Peyer's patch (tissue), 4 donors: Measurements from ENCODE around the gene PLEKHM3.

Experiments used
- POLR2A ChIP-seq, 2 donors: fragments of 450-650 bp; IDR thresholded peaks; one replicate each; pipeline ENCODE4 v1.5.1; 2017; ENCODE audit warnings: antibody characterized with exemption in 2 of 2, mild to moderate bottlenecking in 2 of 2, moderate library complexity in 2 of 2
- TF ChIP-seq, protein P1 (sequence below), 6 experiments: fragments of 450-650 bp in 4 of 6; fragments of 200-600 bp in 2 of 6; sonication (generic) in 1 of 6; IDR thresholded peaks; one replicate each; pipeline ENCODE4 v1.5.1; 2017 to 2019; ENCODE audit warnings: antibody characterized with exemption in 6 of 6, mild to moderate bottlenecking in 3 of 6, moderate library complexity in 1 of 6

DNA sequence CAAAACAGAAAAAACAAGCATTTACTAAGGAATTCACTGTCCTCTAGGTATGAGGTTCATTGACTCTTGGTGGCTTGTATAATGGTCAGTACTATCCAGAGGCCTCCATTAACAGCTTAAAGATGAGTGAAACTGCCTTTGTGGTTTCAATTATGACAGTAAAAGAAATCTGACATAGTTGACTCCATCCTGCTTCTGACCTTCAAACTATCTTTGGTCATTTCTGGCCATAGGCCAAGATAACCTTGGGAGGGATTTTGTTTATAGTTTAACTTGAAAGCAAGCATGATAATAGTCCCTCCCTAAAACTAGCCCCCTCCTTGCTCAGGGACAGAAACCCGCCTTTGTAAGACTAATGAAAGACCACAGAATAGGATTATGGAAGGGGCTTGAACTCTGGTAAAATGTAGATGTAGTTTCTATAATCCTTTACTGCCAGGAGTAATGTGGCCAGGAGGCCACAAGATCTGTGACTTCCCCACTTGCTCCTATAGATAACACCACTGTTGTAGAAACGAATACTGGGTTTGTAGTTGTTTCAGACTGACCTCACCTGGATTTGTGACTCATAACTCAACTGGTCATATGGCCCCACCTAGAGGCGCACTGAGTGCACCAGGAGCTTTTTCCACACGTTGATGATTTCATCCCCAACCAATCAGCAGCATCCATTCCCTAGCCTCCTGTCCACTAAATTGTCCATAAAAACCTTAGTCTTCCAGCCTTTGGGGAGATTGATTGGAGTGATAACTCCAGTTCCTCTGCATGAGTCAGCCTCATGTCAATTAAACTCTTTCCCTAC, 8.6 kb upstream of the PLEKHM3 start:
- TF ChIP-seq, protein P1, sequence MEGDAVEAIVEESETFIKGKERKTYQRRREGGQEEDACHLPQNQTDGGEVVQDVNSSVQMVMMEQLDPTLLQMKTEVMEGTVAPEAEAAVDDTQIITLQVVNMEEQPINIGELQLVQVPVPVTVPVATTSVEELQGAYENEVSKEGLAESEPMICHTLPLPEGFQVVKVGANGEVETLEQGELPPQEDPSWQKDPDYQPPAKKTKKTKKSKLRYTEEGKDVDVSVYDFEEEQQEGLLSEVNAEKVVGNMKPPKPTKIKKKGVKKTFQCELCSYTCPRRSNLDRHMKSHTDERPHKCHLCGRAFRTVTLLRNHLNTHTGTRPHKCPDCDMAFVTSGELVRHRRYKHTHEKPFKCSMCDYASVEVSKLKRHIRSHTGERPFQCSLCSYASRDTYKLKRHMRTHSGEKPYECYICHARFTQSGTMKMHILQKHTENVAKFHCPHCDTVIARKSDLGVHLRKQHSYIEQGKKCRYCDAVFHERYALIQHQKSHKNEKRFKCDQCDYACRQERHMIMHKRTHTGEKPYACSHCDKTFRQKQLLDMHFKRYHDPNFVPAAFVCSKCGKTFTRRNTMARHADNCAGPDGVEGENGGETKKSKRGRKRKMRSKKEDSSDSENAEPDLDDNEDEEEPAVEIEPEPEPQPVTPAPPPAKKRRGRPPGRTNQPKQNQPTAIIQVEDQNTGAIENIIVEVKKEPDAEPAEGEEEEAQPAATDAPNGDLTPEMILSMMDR (IDR thresholded peaks at IDR 0.05) = peak in 4 of 6 experiments; percentile 34 to 73 (median 67)
- no peak for TF ChIP-seq POLR2A (IDR thresholded peaks at IDR 0.05)
